Astrocyte (in vitro differentiated cells and primary cell): ENCODE data around the gene TEAD1. TPM values are rescaled to one million over a fixed set of nuclear protein-coding genes. Genes with fewer than 3 reads are reported as not detected.
A peak's percentile ranks its signal among the peaks of the same experiment; 100 is the strongest.

ENCODE experiments used
- DNase-seq: peaks from one replicate; pipeline ENCODE4 v3.0.0-alpha.2; 2010; ENCODE audit warnings: low read depth
- FAIRE-seq: peaks from 2 replicates; lab custom pipeline; 2011; peaks lifted over from hg19 to GRCh38; lab: Jason Lieb, UNC
- H2AFZ ChIP-seq: 2 replicates; pipeline ENCODE4 v1.6.0; 2012; ENCODE audit warnings: low read depth, low read length, inconsistent platforms
- H3K27ac ChIP-seq: 2 replicates; pipeline ENCODE4 v1.5.1; 2011; ENCODE audit warnings: low read depth, low read length, inconsistent platforms
- H3K27me3 ChIP-seq: 2 replicates; pipeline ENCODE4 v1.6.0; 2011; ENCODE audit warnings: low read length, inconsistent platforms; ENCODE audit not compliant: insufficient read depth
- H3K36me3 ChIP-seq: 2 replicates; pipeline ENCODE4 v1.5.1; 2011; ENCODE audit warnings: low read length, inconsistent platforms; ENCODE audit not compliant: insufficient read depth
- H3K4me1 ChIP-seq: 2 replicates; pipeline ENCODE4 v1.5.1; 2011; ENCODE audit warnings: low read length, inconsistent platforms; ENCODE audit not compliant: insufficient read depth
- H3K4me2 ChIP-seq: 2 replicates; pipeline ENCODE4 v1.6.0; 2012; ENCODE audit warnings: low read length, inconsistent platforms
- H3K4me3 ChIP-seq: 2 replicates; pipeline ENCODE4 v1.5.1; 2011; ENCODE audit warnings: low read depth, mild to moderate bottlenecking, low read length, inconsistent platforms; ENCODE audit not compliant: insufficient read depth
- H3K79me2 ChIP-seq: 2 replicates; pipeline ENCODE4 v1.6.0; 2012; ENCODE audit warnings: mild to moderate bottlenecking, low read length, inconsistent platforms; ENCODE audit not compliant: insufficient read depth
- H3K9ac ChIP-seq: 2 replicates; pipeline ENCODE4 v1.6.0; 2012; ENCODE audit warnings: mild to moderate bottlenecking, low read length, inconsistent platforms
- H3K9me3 ChIP-seq: 2 replicates; pipeline ENCODE4 v1.5.1; 2012; ENCODE audit warnings: low read depth, mild to moderate bottlenecking, low read length, inconsistent platforms; ENCODE audit not compliant: insufficient read depth
- H4K20me1 ChIP-seq: 2 replicates; pipeline ENCODE4 v1.6.0; 2012; ENCODE audit warnings: low read length, inconsistent platforms; ENCODE audit not compliant: insufficient read depth
- H3K27ac Mint-ChIP-seq: one replicate; pipeline ENCODE4 v1.8.0; 2021; ENCODE audit warnings: mild to moderate bottlenecking, mixed read lengths; ENCODE audit not compliant: unreplicated experiment
- H3K27me3 Mint-ChIP-seq: one replicate; pipeline ENCODE4 v1.8.0; 2021; ENCODE audit warnings: low read depth, mixed read lengths; ENCODE audit not compliant: unreplicated experiment
- H3K36me3 Mint-ChIP-seq: one replicate; pipeline ENCODE4 v1.8.0; 2021; ENCODE audit warnings: low read depth, mixed read lengths; ENCODE audit not compliant: unreplicated experiment
- H3K4me1 Mint-ChIP-seq: one replicate; pipeline ENCODE4 v1.8.0; 2021; ENCODE audit warnings: low read depth, mixed read lengths; ENCODE audit not compliant: unreplicated experiment
- H3K4me3 Mint-ChIP-seq: one replicate; pipeline ENCODE4 v1.8.0; 2021; ENCODE audit warnings: mild to moderate bottlenecking, moderate library complexity, mixed read lengths; ENCODE audit not compliant: unreplicated experiment
- H3K9me3 Mint-ChIP-seq: one replicate; pipeline ENCODE4 v1.8.0; 2021; ENCODE audit warnings: mild to moderate bottlenecking, mixed read lengths; ENCODE audit not compliant: unreplicated experiment
- CTCF ChIP-seq: IDR thresholded peaks from 2 replicates; pipeline ENCODE4 v1.5.1; 2011; ENCODE audit warnings: low read depth, mild to moderate bottlenecking, inconsistent platforms, low read length, moderate library complexity; ENCODE audit not compliant: insufficient read depth
- EZH2 ChIP-seq: IDR thresholded peaks from 2 replicates; pipeline ENCODE4 v1.6.1; 2012; ENCODE audit warnings: mild to moderate bottlenecking, low read length, inconsistent platforms; ENCODE audit not compliant: insufficient read depth
- total RNA-seq: library from RNA; stranded (reverse); gene quantifications from 2 replicates; pipeline ENCODE4 v1.2.1, GENCODE V29; 2021

The TEAD1 gene
- total RNA-seq, 1 donor from 2014 or later = 149 TPM

- no peak overlapping the region for H3K27ac Mint-ChIP-seq
- Histone ChIP-seq H2AFZ (no peak overlapping the region), H3K36me3 (peaks cover 13% of the 10 kb centered on the region), H3K27ac (no peak overlapping the region), H3K9me3 (no peaks in the 10 kb centered on the region), H3K27me3 (no peaks in the 10 kb centered on the region), H3K9ac (no peak overlapping the region), H3K79me2 (peaks cover 9% of the 10 kb centered on the region), H3K4me3 (no peak overlapping the region), H3K4me2 (peak overlapping the region; percentile 12), H4K20me1 (peaks cover 33% of the 10 kb centered on the region), H3K4me1 (no peaks in the 10 kb centered on the region)
- FAIRE-seq (no peak), DNase-seq (peak; percentile 18)
- H3K27me3 Mint-ChIP-seq = no peaks in the 10 kb centered on the region
- peaks cover 10% of the 10 kb centered on the region for H3K36me3 Mint-ChIP-seq
- no peak for TF ChIP-seq EZH2
- peak; percentile 45 for TF ChIP-seq CTCF
- H3K4me1 Mint-ChIP-seq = peaks cover 7% of the 10 kb centered on the region
- H3K9me3 Mint-ChIP-seq = no peaks in the 10 kb centered on the region
- H3K4me3 Mint-ChIP-seq = no peak overlapping the region
Observed at GRCh38 chr11:12914400-12914912, 240.2 kb downstream of the TEAD1 start.

- Histone ChIP-seq H3K36me3 (peaks cover 7% of the 10 kb centered on the region), H3K4me1 (no peaks in the 10 kb centered on the region), H3K9me3 (no peaks in the 10 kb centered on the region), H3K27ac (no peak overlapping the region), H3K9ac (no peak overlapping the region), H3K27me3 (no peaks in the 10 kb centered on the region), H3K79me2 (peaks cover 9% of the 10 kb centered on the region), H3K4me2 (no peak overlapping the region), H4K20me1 (peaks cover 30% of the 10 kb centered on the region), H2AFZ (no peak overlapping the region), H3K4me3 (no peak overlapping the region)
- no peak for DNase-seq
- H3K27me3 Mint-ChIP-seq = no peaks in the 10 kb centered on the region
- H3K36me3 Mint-ChIP-seq = peaks cover 10% of the 10 kb centered on the region
- H3K4me3 Mint-ChIP-seq = no peak overlapping the region
- H3K9me3 Mint-ChIP-seq = no peaks in the 10 kb centered on the region
- H3K4me1 Mint-ChIP-seq = peaks cover 7% of the 10 kb centered on the region
- FAIRE-seq = no peak
- H3K27ac Mint-ChIP-seq = no peak overlapping the region
- TF ChIP-seq EZH2 (no peak), CTCF (no peak)
Observed at GRCh38 chr11:12915093-12915492, 240.9 kb downstream of the TEAD1 start.

- Mint-ChIP-seq H3K27me3 (no peaks in the 10 kb centered on the region), H3K36me3 (peaks cover 5% of the 10 kb centered on the region), H3K27ac (no peak overlapping the region), H3K4me3 (no peak overlapping the region), H3K4me1 (peaks cover 7% of the 10 kb centered on the region), H3K9me3 (no peaks in the 10 kb centered on the region)
- Histone ChIP-seq H3K4me2 (no peak overlapping the region), H2AFZ (no peak overlapping the region), H3K9ac (no peak overlapping the region), H3K4me3 (no peak overlapping the region), H3K4me1 (no peaks in the 10 kb centered on the region), H3K36me3 (peaks cover 4% of the 10 kb centered on the region), H3K27ac (no peak overlapping the region), H3K9me3 (no peaks in the 10 kb centered on the region), H4K20me1 (peaks cover 31% of the 10 kb centered on the region), H3K79me2 (peaks cover 9% of the 10 kb centered on the region), H3K27me3 (no peaks in the 10 kb centered on the region)
- no peak for DNase-seq
- FAIRE-seq = no peak
- TF ChIP-seq EZH2 (no peak), CTCF (no peak)
Observed at GRCh38 chr11:12917822-12918221, 243.6 kb downstream of the TEAD1 start.
